NOMO-1 treated with DMSO at 0.1 percent for 48 hours (cell line): ENCODE measurements around the gene PTPRN2.

Experiments
- DNase-seq: peaks from one replicate; lab custom pipeline; 2025; ENCODE audit not compliant: unreplicated experiment; lab: John Stamatoyannopoulos, UW

The PTPRN2 gene

GRCh38 chr7:158013085-158013668, 574.4 kb downstream of the PTPRN2 start:
- no peak for DNase-seq

- DNase-seq = no peak
Observed at GRCh38 chr7:158011941-158012340, 575.7 kb downstream of the PTPRN2 start.

GRCh38 chr7:158010961-158011693, 576.5 kb downstream of the PTPRN2 start:
- no peak for DNase-seq

GRCh38 chr7:158009886-158010285, 577.7 kb downstream of the PTPRN2 start:
- no peak for DNase-seq

GRCh38 chr7:158008267-158008666, 579.4 kb downstream of the PTPRN2 start:
- no peak for DNase-seq

- no peak for DNase-seq
Observed at GRCh38 chr7:158007697-158008257, 579.8 kb downstream of the PTPRN2 start.

- no peak for DNase-seq
Observed at GRCh38 chr7:158006841-158007696, 580.6 kb downstream of the PTPRN2 start.

- no peak for DNase-seq
Observed at GRCh38 chr7:158005531-158005930, 582.1 kb downstream of the PTPRN2 start.

- DNase-seq = no peak
Observed at GRCh38 chr7:158004123-158004490, 583.5 kb downstream of the PTPRN2 start.

GRCh38 chr7:158003441-158004122, 584.0 kb downstream of the PTPRN2 start:
- no peak for DNase-seq

- no peak for DNase-seq
Observed at GRCh38 chr7:158002486-158003080, 585.0 kb downstream of the PTPRN2 start.

GRCh38 chr7:158001621-158002320, 585.9 kb downstream of the PTPRN2 start:
- DNase-seq = no peak

GRCh38 chr7:158001003-158001402, 586.6 kb downstream of the PTPRN2 start:
- DNase-seq = no peak

GRCh38 chr7:158000160-158000559, 587.5 kb downstream of the PTPRN2 start:
- no peak for DNase-seq

GRCh38 chr7:157998884-157999552, 588.6 kb downstream of the PTPRN2 start:
- no peak for DNase-seq

GRCh38 chr7:157997471-157997870, 590.2 kb downstream of the PTPRN2 start:
- no peak for DNase-seq

- no peak for DNase-seq
Observed at GRCh38 chr7:157997080-157997440, 590.6 kb downstream of the PTPRN2 start.

GRCh38 chr7:157996359-157997079, 591.1 kb downstream of the PTPRN2 start:
- no peak for DNase-seq

- DNase-seq = no peak
Observed at GRCh38 chr7:157995815-157996214, 591.8 kb downstream of the PTPRN2 start.
